Measurements from ENCODE around the gene NCOA5. TPM values are rescaled to one million over a fixed set of nuclear protein-coding genes. Genes with fewer than 3 reads are reported as not detected.

The NCOA5 gene
- total RNA-seq, 1 experiment from 2014 or later: 16.5 TPM

GRCh38 chr20:46058599-46059281 lies 31.0 kb downstream of the NCOA5 start (continued):
- TF ChIP-seq HMGXB4 (CRISPR knock-in tag; IDR thresholded peaks at IDR 0.05) (0 out of 2 replicates have a peak, but pooled peaks have one; percentile 21), PREB (CRISPR knock-in tag; IDR thresholded peaks at IDR 0.05; ENCODE audit: borderline replicate concordance) (no peak), ARID4B (CRISPR knock-in tag; IDR thresholded peaks at IDR 0.05; ENCODE audit: borderline replicate concordance) (no peak; the same call in 1 of the 2 replicates), ZNF396 (CRISPR knock-in tag; IDR thresholded peaks at IDR 0.05; ENCODE audit: borderline replicate concordance) (no peak), ZNF219 (CRISPR knock-in tag; IDR thresholded peaks at IDR 0.05; ENCODE audit: borderline replicate concordance) (no peak), CTCF (IDR thresholded peaks at IDR 0.05) (no peak), GABPB1 (CRISPR knock-in tag; IDR thresholded peaks at IDR 0.05) (no peak), CREM (CRISPR knock-in tag; IDR thresholded peaks at IDR 0.05) (0 out of 2 replicates have a peak, but pooled peaks have one; percentile 25)

DNA sequence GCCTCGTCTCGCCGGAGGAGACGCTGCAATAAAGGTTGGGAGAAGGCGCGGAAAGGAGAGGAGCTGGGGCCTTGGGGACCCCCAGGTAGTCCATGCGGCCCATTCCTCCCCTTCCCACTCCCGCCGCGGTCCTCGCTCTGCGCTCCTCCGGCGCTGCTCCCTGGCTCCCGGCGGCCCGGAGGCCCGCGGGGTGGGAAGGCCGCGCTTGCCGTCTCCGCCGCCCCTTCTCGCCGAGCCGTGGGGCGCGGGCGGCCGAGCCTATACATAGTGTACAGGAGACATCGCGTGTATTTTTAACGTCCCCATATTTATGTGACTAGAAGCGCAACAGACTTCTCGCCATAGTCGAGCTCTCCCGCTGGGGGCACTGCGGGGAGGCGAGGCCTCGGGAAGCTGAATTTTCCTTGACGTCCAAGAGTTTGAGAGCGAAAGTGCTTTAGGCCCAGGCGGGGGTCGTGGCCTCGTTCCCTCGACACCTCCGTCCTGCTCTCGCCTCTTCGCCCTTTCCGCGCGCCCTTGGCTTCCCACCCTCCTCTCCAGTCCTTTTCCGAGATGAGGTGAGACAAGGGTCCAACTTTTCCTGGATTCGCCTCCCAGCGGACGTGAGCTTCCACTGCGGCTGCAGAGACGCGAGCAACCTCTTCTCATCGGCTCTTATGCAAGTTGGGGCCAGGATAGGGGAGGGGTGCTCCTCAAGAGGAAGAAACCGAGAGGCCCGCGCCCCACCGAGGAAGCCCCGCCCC lies 31.7 kb downstream of the NCOA5 start:
- Mint-ChIP-seq H3K4me1 (peaks cover 30% of the 10 kb centered on the region), H3K27me3 (ENCODE audit: low read depth) (peaks cover 68% of the 10 kb centered on the region), H3K36me3 (peaks cover 21% of the 10 kb centered on the region), H3K4me3 (peak overlapping the region; percentile 71), H3K9me3 (no peaks in the 10 kb centered on the region), H3K27ac (no peak overlapping the region)
- DNase-seq (ENCODE audit: low spot score): peak; percentile 79
- CTCF ChIA-PET: interaction anchor here (0.6 to 4.7 kb wide), 44 partner anchors 10 to 764 kb away, joined by 3 to 108 read pairs (median 5); partner anchors contain the start of gene SLC12A5
- POLR2A ChIA-PET: interaction anchor here (0.6 to 1.1 kb wide), 6 partner anchors 13 to 349 kb away, joined by 3 to 4 read pairs (median 3); partner anchors contain the start of genes ELMO2 and SLC12A5
- peak; percentile 68 for ATAC-seq
- TF ChIP-seq E2F4 (CRISPR knock-in tag; IDR thresholded peaks at IDR 0.05; ENCODE audit: borderline replicate concordance, low read depth): no peak
- TF ChIP-seq FOXP1 (CRISPR knock-in tag; IDR thresholded peaks at IDR 0.05; ENCODE audit: borderline replicate concordance): peak; percentile 58; the same call in 1 of the 2 replicates
- TF ChIP-seq HMGXB4 (CRISPR knock-in tag; IDR thresholded peaks at IDR 0.05): peak; percentile 50; the same call in 1 of the 2 replicates
- TF ChIP-seq E2F1 (CRISPR knock-in tag; IDR thresholded peaks at IDR 0.05): no peak
- 0 out of 2 replicates have a peak, but pooled peaks have one; percentile 48 for TF ChIP-seq TEAD1 (CRISPR knock-in tag; IDR thresholded peaks at IDR 0.05)
- TF ChIP-seq ZNF219 (CRISPR knock-in tag; IDR thresholded peaks at IDR 0.05; ENCODE audit: borderline replicate concordance): no peak
- peak; percentile 56; the same call in 1 of the 2 replicates for TF ChIP-seq ZNF263 (CRISPR knock-in tag; IDR thresholded peaks at IDR 0.05; ENCODE audit: low read depth)
- TF ChIP-seq ZSCAN18 (CRISPR knock-in tag; IDR thresholded peaks at IDR 0.05): no peak
- 0 out of 2 replicates have a peak, but pooled peaks have one; percentile 46 for TF ChIP-seq ATF1 (CRISPR knock-in tag; IDR thresholded peaks at IDR 0.05)
- TF ChIP-seq ZNF416 (CRISPR knock-in tag; IDR thresholded peaks at IDR 0.05): no peak
